Measurements from ENCODE around the gene SCYL1.
A peak's percentile ranks its signal among the peaks of the same experiment; 100 is the strongest.
"Not testable (repeated sequence)": the region's sequence is repeated elsewhere in the genome, so short reads cannot be mapped to it uniquely, and the experiment has no call there.

Gene SCYL1

DNA sequence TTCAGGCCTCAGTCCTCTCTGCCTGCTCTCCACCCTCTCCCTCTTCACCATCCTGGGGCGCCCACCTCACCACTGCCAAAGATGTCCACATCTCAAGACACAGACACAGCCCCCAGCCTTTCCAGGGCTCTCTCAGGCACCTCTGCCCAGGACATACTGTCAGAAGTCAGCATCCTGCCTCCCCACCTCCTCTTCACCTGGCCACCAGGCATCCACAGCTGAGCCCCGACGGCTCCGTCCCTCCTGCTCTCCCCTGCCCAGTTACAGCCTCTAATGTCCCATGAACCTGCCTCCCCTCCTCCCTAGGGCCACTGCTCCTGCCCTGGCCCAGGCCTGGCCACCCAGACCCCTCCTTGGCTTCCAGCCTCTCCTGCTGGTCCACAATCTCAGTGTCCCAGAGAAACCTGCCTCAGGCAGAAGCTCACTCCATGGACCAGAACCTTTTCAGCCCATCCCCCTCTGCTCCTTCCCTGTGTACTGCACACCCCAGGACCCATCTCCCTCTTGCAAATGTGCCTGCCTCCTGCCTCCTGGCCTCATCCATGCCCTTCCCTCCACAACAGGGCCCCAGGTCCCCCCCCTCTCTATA, 30.1 kb downstream of the SCYL1 start:
- DNase-seq (ENCODE audit: low spot score): no peak

DNA sequence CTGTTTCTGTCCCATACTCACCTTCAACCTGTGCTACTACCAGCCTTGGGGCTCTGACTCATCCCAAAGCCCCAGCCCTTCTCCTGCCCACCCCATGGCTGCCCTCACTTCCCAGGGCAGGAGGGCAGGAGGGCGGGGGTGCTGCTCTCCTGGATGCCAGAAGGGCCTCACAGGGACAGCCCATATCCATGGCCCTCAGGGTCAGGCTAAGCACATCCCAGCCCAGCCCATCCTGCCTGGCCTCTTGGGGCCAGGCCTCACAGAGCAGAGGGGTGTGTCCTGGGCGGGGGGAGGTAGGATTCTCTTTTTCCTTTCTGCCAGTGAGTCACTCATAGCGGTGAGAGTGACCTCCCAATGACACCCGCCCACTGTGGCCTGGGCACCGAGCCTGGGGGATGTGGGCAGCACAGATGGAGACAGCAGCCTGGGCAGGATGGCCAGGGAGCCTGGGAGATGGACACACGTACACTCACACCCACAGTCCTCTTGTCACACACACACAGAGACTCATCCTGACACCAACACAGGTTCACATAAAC, 30.9 kb downstream of the SCYL1 start:
- no peak for DNase-seq (ENCODE audit: low spot score)

DNA sequence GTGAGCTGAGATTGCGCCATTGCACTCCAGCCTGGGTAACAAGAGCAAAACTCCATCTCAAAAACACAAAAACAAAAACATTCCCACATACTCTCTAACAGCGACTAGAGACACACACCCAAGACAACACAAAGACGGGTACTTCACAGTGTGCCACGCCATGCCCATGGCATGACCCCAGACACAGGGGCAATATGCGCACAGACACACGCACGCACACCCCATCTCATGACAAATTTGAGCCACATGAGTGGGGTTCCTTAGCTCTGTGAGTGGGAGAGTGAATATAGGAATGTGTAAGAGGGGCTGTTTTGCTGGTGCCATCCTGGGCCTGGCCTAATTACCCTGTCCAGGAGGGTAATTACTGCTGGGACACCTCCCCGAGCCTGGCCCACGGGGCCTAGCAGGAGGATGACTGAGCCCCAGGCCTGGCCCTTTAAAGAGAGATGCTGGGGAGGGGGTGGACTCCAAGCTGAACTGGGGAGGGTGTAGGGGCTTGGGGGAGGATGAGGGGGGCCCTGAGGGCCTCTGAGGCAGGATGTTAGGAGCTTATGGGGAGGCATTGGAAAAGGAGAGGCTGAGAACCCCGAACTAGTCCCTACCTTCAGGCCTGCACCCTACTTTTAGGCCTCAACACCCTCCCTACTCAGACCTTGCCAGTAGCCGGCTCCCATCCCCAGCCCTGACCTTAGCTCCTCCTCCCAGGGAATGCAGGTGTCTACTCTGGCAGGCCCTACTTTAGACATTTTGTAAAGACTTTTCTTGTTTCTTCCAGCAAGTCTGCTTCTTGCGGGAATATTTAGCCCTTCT, 31.8 kb downstream of the SCYL1 start:
- DNase-seq (ENCODE audit: low spot score): no peak

DNA sequence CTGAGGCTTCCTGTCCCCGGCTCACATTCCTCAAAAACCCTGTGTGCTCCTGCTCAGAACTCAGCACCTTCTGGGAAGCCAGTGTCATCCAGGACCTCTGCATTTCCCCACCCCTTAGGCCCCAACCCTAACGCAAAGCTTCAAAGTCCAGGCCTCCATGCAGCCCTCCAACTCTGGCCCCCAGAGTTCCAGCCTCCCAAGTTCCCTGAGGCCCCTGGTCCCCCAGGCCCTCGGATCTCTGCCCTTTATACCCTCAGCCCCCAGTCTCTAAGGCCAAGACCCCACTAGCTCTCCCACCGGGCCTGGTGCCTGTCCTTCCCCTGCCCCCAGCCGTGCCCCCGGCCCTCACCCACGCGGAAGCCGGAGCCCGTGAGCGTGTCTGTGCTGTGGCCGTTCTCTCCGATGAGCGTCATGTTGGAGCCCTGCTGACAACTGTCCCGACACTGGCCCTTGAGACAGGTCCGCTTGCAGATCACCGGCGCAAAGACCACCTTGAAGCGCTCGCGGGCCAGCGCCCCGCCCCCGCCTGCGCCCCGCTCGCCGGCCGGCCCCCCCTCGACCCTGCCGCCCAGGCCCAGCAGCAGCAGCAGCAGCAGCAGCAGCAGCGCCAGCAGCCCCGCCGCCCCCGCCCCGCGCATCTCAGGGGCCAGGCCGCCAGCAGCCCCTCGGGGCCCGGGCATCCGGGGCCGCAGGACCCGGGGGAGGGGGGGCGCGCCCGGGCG, 32.6 kb downstream of the SCYL1 start:
- DNase-seq (ENCODE audit: low spot score): no peak

DNA sequence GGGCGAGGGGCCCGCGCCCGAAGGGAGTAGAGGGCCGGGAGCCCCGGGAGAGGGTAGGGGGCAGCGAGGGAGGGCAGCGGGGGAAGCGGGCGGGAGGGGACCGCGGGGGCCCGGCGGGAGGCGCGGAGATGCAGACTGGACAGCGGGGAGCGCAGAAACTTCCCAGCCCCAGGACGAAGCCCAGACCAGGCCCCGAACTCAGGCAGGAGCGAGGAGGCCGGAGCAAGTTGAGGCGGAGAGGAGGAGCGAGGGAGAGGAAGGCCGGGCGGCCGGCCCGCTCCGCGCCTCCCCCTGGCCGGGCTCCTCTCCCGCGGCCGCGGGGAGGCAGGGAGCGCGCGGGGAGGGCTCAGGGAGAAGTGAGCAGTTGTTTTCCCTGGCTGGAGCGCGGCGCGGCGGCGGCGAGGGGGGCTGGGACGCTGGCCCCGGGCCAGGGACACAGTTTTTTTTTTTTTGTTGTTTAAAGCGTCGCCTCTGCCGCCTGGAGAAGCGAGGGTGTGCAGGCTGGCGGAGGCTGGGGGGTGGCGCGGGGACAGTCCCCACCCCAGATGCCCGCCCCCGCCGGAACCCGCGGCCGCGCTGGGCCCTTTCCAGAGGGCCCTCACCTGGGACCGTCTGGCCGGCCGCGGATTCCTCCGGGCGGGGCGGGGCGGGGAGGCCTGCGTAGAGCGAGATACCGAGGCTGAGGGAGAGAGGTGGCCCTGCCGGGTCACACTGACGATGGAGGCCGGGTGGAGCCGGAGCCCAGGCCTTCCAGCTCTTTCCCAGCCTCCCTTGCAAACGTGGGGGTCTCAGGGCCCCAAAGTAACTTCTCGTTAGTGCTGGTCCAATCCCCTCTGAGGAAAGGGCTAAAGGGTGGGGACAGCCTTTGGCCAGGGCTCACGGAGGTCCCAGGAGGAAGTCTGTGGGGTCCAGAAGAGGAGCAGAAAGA, 33.4 kb downstream of the SCYL1 start, which contains the start of gene LTBP3:
Gene LTBP3, minus strand, starts transcription at position 358 of the 928 bp plus-strand sequence. CDS start 400 bp downstream, outside the sequence.
- peak; percentile 86 for DNase-seq (ENCODE audit: low spot score)

DNA sequence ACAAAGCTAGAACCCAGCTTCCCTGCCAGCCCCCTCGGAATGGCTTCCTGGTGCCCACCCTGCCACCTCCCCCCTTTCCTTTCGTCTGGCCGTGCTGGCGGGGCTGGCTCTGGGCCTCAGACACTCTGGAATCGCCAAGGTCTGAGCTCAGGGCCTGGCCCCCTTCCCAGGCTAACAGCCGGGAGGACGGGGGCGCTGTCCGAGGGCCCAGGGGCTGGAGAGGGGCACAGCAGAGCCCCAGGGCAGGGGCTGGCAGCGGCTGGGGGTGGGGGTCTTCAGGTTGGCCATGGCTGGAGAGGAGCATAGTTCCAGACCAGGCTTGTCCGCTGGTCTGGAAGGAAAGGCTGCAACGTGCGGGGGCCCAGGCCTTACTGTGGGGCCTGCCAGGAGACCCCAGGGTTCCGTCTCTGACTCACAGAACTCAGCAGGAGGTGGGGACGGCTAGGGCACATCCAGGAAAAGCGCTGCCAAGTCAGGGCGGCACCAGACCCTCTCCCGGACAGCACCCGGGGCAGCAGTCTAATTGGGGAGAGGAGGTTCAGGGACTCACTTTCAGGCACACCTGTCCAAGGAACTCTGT, 34.1 kb downstream of the SCYL1 start:
- no peak for DNase-seq (ENCODE audit: low spot score)

DNA sequence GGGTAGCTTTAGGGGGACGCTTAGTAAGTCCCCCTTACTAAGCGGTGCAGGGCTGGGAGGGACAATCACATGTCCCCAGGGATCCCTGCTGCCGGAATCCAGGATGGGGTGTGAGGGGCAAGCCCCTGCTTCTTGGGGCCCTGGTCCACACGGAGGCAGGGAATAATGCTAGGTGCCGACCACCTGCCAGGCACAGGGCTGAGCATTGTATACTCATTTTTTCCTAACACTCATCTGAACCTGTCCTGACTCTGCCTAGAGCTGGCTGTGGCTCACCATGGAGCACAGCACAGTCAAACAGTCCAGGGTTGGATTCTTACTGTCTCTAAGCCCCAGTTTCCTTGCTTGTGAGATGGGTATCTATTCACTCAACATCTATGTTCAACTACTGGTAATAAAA, 34.7 kb downstream of the SCYL1 start:
- no peak for DNase-seq (ENCODE audit: low spot score)

DNA sequence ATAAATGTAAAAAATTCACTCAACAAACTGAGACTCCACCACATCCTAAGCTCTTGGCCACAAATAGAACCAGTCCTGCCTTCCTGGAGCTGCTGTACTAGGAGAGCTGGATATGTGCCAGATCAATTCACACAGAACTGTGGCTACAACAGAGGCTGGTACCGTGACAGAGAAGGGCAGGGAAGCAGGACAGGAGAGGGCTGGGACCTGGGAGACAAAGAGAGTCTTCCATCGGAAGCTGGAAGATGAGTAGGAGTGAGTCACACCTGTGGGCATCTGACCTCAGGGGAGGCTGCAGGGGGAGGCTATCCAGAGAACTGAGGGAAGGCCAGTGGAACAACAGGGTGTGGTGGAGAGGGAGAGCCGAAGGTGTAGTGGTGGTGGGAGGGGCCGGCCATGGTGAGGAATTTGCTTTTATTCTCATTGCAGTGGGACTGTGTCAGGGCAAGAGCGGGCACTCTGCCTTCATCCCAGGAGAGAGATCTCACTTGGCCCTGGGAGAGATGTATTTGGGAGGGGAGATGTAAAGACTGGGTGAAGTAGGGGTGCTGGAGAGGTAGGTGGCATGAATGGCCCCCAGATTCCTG, 35.2 kb downstream of the SCYL1 start:
- peak; percentile 71 for DNase-seq (ENCODE audit: low spot score)

DNA sequence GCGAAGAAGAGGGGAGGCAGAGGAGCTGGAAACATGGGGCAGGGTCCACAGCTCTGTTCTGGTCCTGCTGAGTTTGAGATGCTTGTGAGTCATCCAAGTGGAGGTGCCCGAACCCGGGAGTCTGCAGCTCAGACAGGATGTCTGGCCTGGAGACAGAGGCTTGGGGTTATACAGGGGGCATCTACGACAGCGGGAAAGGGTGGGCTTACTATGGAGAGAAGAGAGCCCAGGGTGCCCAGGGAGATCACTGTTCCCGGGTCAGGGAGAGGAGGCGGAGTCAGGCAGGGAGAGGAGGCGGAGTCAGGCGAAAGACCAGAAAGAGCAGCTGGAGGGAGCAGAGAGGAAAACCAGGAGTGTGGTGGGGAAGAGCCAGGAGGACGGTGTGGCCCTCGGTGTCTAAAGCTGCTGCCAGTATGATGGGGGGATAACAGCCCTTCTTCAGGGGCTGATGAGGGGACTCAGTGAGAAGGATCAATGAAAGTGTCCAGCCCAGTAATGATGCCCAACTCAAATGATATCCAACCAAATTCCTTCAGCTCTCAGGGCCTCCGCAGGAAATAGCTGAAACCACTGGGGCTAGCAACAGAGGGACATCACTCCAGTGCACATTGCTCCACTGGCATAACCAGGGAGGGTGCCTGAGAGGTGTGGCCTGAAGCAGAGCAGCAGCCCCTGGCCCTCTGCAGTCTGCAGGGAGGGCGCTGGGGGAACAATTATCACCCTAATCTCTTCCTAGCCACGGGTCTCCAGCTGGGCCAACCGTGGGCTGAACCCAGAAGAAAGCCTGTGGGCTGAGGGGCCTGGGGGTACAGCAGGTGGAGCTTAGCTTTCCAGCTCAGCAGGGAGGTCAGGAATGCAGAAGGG, 35.9 kb downstream of the SCYL1 start:
- DNase-seq (ENCODE audit: low spot score): no peak

DNA sequence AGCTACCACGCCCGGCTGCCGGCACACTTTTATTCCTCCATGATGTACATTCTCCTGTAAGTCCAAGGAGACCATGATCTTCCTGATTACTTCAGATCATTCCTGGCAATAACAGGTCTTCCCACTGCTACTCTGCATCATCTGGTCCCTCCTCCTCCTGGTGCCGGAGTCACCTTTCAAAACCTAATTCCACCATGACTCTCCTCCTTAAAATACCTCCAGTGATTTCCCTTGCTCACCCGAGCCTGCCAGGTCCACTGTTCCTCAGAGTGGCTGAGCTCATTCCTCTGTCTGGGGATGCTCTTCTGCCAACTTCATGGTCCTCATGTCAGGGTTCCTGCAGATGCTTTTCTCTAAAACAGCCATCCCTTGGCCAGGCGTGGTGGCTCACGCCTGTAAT, 37.1 kb downstream of the SCYL1 start:
- no peak for DNase-seq (ENCODE audit: low spot score)

DNA sequence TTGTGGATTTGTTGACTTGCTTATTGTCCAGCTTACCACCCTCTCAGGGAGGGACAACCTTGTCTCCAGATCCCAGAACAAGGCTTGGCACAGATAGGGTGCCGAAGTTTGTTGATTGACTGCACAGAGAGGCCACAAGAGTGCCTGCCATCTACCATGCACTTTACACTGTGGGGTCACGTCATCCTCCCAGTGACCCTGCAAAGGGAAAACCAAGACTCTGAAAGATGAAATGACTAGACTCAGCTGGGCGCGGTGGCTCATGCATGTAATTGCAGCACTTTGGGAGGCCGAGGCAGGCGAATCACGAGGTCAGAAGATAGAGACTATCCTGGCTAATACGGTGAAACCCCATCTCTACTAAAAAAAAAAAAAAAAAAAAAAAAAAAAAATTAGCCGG, 37.9 kb downstream of the SCYL1 start:
- no peak for DNase-seq (ENCODE audit: low spot score)

DNA sequence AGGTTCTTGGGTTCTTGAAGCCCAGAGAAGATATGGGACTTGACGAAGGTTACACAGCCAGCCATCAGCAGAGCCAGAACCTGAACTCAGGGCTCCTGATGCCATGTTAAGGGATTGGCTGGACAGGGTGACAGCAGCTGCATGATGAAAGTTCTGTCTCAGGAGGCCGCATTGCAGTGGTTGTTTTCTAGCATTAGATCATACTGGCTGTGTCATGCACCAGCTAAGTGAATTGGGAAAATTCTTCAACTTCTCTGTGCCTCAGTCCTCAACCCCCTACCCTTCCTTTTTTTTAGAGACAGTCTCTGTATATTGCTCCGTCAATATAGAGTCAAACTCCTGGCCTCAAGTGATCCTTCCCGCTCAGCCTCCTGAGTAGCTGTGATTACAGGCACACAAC, 38.7 kb downstream of the SCYL1 start:
- no peak for DNase-seq (ENCODE audit: low spot score)

DNA sequence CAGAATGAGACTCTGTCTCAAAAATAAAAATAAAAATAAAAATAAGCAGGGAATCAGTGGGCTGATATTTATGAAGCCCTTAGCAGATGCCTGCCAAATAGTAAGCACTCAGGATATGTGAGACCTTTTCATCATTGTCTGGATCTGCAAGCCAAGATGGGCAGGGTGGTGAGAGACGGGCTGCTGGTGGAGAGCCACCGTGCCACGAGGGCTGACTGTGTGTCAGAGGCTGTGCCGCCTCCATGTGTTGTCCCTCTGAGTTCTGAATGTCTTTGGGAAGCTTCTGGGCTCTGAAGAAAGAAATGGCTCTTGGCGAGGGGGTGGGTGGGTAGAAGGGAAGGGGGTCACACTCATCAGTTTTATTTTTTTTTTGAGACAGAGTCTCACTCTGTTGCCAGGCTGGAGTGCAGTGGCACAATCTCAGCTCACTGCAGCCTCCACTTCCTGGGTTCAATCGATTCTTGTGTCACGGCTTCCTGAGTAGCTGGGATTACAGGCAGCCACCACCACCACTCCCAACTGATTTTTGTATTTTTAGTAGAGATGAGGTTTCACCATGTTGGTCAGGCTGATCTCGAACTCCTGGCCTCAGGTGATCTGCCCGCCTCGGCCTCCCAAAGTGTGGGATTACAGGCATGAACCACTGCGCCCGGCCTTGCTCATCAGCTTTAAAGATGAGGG, 40.1 kb downstream of the SCYL1 start:
- DNase-seq (ENCODE audit: low spot score): not testable (repeated sequence)

DNA sequence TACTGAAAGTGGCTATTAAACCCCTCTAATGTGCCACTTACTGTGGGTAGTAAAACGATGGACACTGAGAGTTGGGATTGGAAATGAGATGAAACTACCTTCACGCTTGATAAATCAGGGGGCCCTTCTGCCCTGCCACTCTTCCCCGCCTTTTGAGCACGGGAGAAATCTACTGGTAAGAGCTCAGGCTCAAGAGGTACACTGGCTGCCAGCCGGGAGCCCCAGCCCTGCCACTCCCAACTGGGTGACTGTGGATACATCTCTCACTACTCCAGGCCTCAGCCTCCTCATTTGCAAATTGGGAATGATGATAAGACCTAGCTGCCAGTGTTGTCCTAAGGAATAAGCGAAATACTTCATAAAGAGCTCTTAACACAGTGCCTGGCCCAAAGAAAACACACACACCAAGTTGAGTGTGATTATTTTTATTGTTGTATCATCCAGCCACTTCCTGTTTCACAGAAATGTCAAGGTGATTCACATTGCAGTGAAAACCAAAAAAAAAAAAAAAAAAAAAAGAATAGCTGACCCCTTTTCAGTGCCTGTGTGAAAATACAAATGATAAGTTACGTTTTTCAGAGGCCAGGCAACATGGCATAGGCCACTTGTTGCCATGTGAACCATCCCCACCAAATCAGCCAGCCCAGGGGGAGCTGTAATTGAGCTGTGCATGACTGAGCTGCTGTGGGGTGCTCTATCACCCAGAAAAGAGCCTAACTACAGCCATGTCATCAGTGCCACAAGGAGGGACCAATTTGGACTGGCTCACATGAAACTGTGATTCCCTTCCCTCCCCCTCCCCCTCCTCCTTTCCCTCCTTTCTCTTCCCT, 41.0 kb downstream of the SCYL1 start:
- DNase-seq (ENCODE audit: low spot score): no peak

DNA sequence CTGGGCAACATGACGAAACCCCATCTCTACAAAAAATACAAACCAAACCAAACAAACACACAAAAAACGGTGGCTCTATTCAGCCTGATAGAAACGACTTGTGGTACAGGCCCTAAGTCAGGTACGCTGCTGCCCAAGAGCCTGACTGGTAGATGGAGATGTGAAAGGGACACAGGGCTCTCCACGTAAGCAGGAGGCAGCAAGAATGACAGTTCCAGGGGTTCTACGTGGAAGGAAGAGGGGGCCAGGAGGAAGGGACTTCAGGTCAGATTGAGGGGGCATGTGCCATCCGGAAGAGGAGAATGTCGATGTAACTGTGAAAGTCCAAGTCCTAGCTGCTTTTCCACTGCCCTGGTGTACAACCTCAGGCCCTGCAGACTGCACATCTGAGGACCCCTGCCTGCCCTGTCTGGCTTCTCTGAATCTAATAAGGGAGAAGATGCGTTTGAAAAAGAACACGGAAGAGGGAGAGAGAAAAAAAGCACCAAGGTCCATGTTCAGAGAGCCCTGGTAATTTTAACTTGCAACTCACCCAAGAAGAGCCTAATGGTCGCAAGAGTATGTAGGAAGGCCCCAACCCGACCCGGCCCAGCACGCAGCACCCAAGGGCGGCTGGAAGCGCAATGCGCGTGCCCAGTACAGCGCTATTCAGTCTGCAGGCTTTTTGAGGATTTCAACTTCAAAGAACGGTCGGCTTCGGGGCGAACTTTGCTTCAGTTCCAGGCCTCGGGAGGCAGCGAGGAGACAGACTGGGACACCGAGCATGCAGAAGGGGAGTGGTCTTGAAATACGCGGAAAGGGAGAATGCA, 44.5 kb downstream of the SCYL1 start:
- DNase-seq (ENCODE audit: low spot score): no peak

DNA sequence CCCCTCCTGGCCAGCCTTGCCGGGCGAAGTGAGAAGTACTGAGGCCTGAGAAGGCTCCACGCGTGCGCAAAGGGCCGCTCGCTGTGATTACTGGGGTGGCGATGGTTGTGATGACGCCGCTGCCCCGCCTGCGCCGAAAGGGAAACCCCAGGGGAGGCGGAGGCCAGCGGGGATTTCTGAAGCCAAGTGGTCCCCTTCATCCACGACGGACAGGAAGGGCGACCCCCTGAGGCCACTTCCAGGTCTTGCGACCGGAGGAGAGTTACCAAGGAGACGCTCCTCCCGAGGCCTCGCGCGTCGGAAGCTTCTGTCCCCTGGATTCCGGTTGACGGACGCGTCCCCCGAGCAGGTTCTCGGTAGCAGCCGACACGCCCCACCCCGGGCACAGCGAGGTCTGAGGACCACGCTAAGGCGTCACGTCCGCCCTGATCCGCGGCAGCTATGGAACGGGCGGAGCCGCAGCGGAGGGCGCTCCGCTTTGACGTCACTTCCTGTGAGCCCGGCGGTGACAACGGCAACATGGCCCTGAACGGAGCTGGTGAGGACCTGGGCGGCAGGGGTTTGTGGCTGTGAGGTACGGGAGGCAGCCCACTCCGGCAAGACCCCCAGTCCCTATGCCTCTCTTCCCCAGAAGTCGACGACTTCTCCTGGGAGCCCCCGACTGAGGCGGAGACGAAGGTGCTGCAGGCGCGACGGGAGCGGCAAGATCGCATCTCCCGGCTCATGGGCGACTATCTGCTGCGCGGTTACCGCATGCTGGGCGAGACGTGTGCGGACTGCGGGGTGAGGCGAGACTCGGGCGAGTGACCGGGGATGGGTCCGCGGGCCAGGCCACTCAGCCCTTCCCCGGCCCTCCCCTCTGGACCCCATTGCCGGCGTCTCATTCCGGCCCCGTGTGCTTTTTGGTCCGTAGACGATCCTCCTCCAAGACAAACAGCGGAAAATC, 45.4 kb downstream of the SCYL1 start, which contains the start of gene ZNRD2:
Gene ZNRD2, plus strand, starts transcription at position 505 of the 946 bp plus-strand sequence. Its CDS starts 15 bp downstream, at position 520.
- peak; percentile 97 for DNase-seq (ENCODE audit: low spot score)
